CD4-positive, CD25-positive, alpha-beta regulatory T cell (primary cell): Measurements from ENCODE around the gene USP16. TPM values are rescaled to one million over a fixed set of nuclear protein-coding genes. Genes with fewer than 3 reads are reported as not detected.
A peak's percentile ranks its signal among the peaks of the same experiment; 100 is the strongest.

Experiments
- ATAC-seq, 2 donors: fragments of 150-1000 bp; cut with Tn5 transposase; one replicate each; pipeline ENCODE4 v1.10.0; 2021; ENCODE audit warnings: low read depth in 2 of 2, moderate number of reproducible peaks in 2 of 2, moderate library complexity in 1 of 2
- DNase-seq, 3 donors: peaks; one replicate each; pipeline versions ENCODE4 v3.0.0 to v3.0.0-alpha.2; 2012 to 2022; ENCODE audit warnings: mixed read lengths in 1 of 3
- H3K27ac ChIP-seq: one replicate; pipeline ENCODE4 v1.7.0; 2013; ENCODE audit warnings: mild to moderate bottlenecking, low read length; ENCODE audit not compliant: insufficient read depth, poor library complexity, severe bottlenecking
- H3K27me3 ChIP-seq: one replicate; pipeline ENCODE4 v1.7.0; 2013; ENCODE audit warnings: low read length; ENCODE audit not compliant: control insufficient read depth, insufficient read depth
- H3K36me3 ChIP-seq: one replicate; pipeline ENCODE4 v1.7.0; 2013; ENCODE audit warnings: mild to moderate bottlenecking, low read length, moderate library complexity; ENCODE audit not compliant: control insufficient read depth, insufficient read depth
- H3K4me1 ChIP-seq: 2 replicates; pipeline ENCODE4 v1.7.0; 2013; ENCODE audit warnings: mild to moderate bottlenecking, low read length; ENCODE audit not compliant: insufficient read depth, control insufficient read depth, poor library complexity, severe bottlenecking
- H3K4me3 ChIP-seq: one replicate; pipeline ENCODE4 v1.7.0; 2013; ENCODE audit warnings: low read depth, mild to moderate bottlenecking, low read length, moderate library complexity
- H3K9me3 ChIP-seq, 2 experiments: 1 replicate in 1 of 2; 2 replicates in 1 of 2; pipeline ENCODE4 v1.7.0; 2013; ENCODE audit warnings: low read length in 2 of 2, mild to moderate bottlenecking in 1 of 2, moderate library complexity in 1 of 2; ENCODE audit not compliant: control insufficient read depth in 2 of 2
- H3K27ac Mint-ChIP-seq, 3 donors: one replicate each; pipeline ENCODE4 v1.8.0; 2020 to 2022; ENCODE audit warnings: mild to moderate bottlenecking in 3 of 3, mixed read lengths in 3 of 3, moderate library complexity in 2 of 3
- H3K27me3 Mint-ChIP-seq: one replicate; pipeline ENCODE4 v1.8.0; 2022; ENCODE audit warnings: mild to moderate bottlenecking, mixed read lengths
- H3K36me3 Mint-ChIP-seq: one replicate; pipeline ENCODE4 v1.8.0; 2020; ENCODE audit warnings: mixed read lengths
- H3K4me1 Mint-ChIP-seq, 4 donors: one replicate each; pipeline ENCODE4 v1.8.0; 2020 to 2022; ENCODE audit warnings: mixed read lengths in 4 of 4, mild to moderate bottlenecking in 1 of 4
- H3K4me3 Mint-ChIP-seq, 4 donors: one replicate each; pipeline ENCODE4 v1.8.0; 2020 to 2022; ENCODE audit warnings: mild to moderate bottlenecking in 4 of 4, mixed read lengths in 4 of 4, moderate library complexity in 3 of 4
- H3K9me3 Mint-ChIP-seq, 7 donors: one replicate each; pipeline ENCODE4 v1.8.0; 2020 to 2022; ENCODE audit warnings: mixed read lengths in 7 of 7, mild to moderate bottlenecking in 3 of 7, moderate library complexity in 2 of 7
- polyA plus RNA-seq, 4 donors: library from polyadenylated mRNA; unstranded; fragments of 300-500 nt; fragmentation: Illumina TruSeq; gene quantifications; one replicate each; pipeline ENCODE4 v1.2.3, GENCODE V29; 2021
- total RNA-seq: library from RNA; stranded (reverse); gene quantifications from one replicate; pipeline ENCODE4 v1.2.3, GENCODE V29; 2022

Gene USP16
- total and polyA plus RNA-seq, 5 donors from 2014 or later: 22.6 to 72.8 (median 31.3) TPM

DNA sequence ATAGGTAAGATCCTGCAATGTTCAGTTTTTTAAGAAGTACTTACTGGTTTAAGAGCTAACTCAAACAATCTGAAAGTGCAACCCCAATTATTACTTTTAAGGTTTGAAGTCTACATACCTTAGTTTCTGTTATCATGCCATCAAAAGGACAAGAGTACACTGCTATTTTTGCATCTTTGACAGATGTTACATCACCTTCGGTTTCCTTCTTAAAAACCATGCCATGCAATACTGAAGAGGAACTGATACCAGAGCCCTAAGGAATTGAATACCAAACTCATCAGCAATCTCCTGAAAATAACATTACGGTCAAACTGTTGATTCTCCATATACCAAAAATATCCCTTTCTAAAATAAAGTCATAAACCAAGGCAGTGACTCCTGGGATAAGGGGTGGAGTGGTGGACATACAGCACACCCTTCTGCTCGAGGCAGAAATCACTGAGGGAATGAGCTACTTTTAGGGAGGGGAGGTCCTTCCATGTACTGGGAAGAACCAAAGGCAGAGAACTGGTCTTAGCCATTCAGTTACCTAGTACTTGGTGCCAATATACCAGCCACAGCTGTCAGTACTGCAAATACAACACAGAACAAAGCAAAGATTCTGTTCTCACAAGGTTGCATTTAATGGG is 40.5 kb downstream of the USP16 start:
- no peak overlapping the region for H3K27ac Mint-ChIP-seq
- no peak overlapping the region for H3K4me3 Mint-ChIP-seq
- H3K36me3 Mint-ChIP-seq: peaks cover 52% of the 10 kb centered on the region
- H3K4me3 ChIP-seq: no peak overlapping the region
- no peaks in the 10 kb centered on the region for H3K9me3 Mint-ChIP-seq
- no peaks in the 10 kb centered on the region for H3K27me3 ChIP-seq
- no peak overlapping the region for H3K27ac ChIP-seq
- no peaks in the 10 kb centered on the region for H3K4me1 ChIP-seq
- DNase-seq: no peak
- no peaks in the 10 kb centered on the region for H3K27me3 Mint-ChIP-seq
- peaks cover 94% of the 10 kb centered on the region for H3K36me3 ChIP-seq
- H3K9me3 ChIP-seq: no peaks in the 10 kb centered on the region
- no peak for ATAC-seq
- H3K4me1 Mint-ChIP-seq: peaks cover 5 to 19% (median 10%) of the 10 kb centered on the region in 4 donors

DNA sequence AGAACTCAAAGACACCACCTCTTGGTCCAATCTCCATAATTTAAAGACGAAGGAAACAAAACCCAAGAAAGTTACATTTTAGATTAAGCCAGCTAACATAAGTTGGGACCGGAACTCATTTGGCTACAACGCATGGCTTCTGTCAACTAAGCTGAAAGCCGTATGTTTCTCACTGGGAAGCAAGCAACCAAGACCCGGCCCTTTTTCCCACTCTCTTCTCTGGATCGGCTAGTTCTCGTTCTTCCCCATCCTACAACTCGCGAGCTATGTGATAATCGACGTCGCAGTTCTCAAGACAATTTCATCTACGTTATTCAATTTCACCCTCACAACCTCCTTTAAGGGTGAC is 48.4 kb downstream of the USP16 start:
- H3K27ac ChIP-seq: peak overlapping the region; percentile 89
- peaks cover 21% of the 10 kb centered on the region for H3K36me3 ChIP-seq
- H3K9me3 Mint-ChIP-seq: peaks cover 0 to 2% (median 0%) of the 10 kb centered on the region in 7 donors
- no peaks in the 10 kb centered on the region for H3K27me3 ChIP-seq
- H3K36me3 Mint-ChIP-seq: peaks cover 20% of the 10 kb centered on the region
- DNase-seq (no peak), ATAC-seq (no peak)
- no peaks in the 10 kb centered on the region for H3K27me3 Mint-ChIP-seq
- H3K4me3 Mint-ChIP-seq: peak overlapping the region; percentile 98 to 100 (median 99)
- peaks cover 28% of the 10 kb centered on the region for H3K4me1 ChIP-seq
- peak overlapping the region; percentile 61 to 100 (median 100) for H3K27ac Mint-ChIP-seq
- H3K4me1 Mint-ChIP-seq: peaks cover 22 to 69% (median 37%) of the 10 kb centered on the region in 4 donors
- H3K4me3 ChIP-seq: peak overlapping the region; percentile 97
- H3K9me3 ChIP-seq: no peaks in the 10 kb centered on the region

DNA sequence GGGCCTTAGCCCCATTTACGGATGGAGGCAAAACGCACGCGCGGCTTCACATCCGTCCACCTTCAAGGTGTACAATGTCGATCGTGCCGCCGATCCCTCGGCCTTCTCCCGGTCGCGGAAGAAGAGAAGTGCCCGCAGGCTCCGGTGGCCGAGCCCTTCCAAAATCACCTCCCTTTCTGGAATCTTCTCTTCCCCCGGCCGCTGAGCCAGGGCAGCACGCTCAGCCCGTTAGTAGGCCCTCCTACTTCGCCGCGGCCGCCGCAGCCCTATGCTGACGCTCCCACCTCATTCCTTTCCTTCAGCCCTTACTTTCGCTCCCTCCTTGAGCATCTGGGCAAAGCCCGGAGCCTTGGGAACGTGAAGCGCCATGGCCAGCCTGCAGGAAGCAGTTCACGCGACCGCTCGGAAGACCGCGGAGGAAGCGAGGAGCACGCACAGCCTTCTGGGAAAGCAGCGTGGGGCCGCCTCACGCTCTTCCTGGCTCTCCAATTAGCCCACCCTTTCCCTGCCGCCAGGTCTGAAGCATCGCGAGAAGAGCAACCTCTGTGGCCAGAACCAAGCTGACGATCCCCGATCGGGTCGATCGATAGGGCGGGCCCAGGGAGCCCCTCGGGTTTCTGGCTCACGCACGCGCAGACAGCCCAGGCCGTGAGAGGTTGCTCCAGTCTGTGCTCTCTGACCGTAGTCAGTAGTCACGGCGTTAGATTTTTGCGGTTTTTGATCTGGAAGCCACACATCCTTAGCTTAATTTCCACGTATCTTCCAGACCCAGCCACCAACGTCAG is 48.9 kb downstream of the USP16 start, which contains the start of gene CCT8:
Gene CCT8, minus strand, starts transcription at position 427 of the 785 bp plus-strand sequence. Its CDS starts 58 bp downstream, at position 369.
- H3K27ac Mint-ChIP-seq: peak within 1 kb of the TSS; percentile 99 to 100 (median 100)
- H3K4me3 ChIP-seq: peak within 1 kb of the TSS; percentile 97
- peaks cover 0 to 2% (median 0%) of the 10 kb centered on the region in 7 donors for H3K9me3 Mint-ChIP-seq
- H3K4me1 ChIP-seq: peaks cover 32% of the 10 kb centered on the region
- H3K36me3 Mint-ChIP-seq: peaks cover 18% of the 10 kb centered on the region
- peak within 1 kb of the TSS; percentile 89 for H3K27ac ChIP-seq
- ATAC-seq: peak; percentile 92 to 96
- peak; percentile 99 to 100 (median 99) for DNase-seq
- H3K36me3 ChIP-seq: peaks cover 18% of the 10 kb centered on the region
- H3K4me1 Mint-ChIP-seq: peaks cover 22 to 74% (median 37%) of the 10 kb centered on the region in 4 donors
- no peaks in the 10 kb centered on the region for H3K27me3 ChIP-seq
- H3K27me3 Mint-ChIP-seq: no peaks in the 10 kb centered on the region
- peak within 1 kb of the TSS; percentile 98 to 100 (median 99) for H3K4me3 Mint-ChIP-seq
- H3K9me3 ChIP-seq: no peaks in the 10 kb centered on the region

DNA sequence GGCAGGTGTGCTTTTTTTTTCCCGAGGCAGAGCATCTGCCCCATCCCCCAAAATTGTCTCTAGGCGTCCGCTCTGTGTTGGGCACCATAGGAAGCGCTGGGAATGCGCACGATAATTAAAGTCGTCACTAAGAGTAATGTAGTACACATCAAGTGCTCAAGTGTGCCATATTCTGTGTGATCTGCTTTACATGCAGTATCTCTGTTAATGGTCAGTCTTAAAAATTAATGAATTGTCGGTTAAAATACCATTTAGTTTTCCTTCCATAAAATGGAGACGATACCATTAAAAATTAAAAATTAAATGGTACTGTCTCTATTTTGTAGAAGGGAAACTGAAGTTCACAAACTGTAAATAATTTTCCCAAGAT is 49.5 kb downstream of the USP16 start:
- Mint-ChIP-seq H3K9me3 (peaks cover 0 to 2% (median 0%) of the 10 kb centered on the region in 7 donors), H3K4me1 (peaks cover 26 to 79% (median 41%) of the 10 kb centered on the region in 4 donors), H3K36me3 (peaks cover 18% of the 10 kb centered on the region), H3K27ac (peak overlapping the region; percentile 99 to 100 (median 100)), H3K4me3 (peak overlapping the region; percentile 98 to 100 (median 99)), H3K27me3 (no peaks in the 10 kb centered on the region)
- H3K4me3 ChIP-seq: peak overlapping the region; percentile 97
- peaks cover 13% of the 10 kb centered on the region for H3K36me3 ChIP-seq
- H3K4me1 ChIP-seq: peaks cover 38% of the 10 kb centered on the region
- peak overlapping the region; percentile 89 for H3K27ac ChIP-seq
- no peaks in the 10 kb centered on the region for H3K9me3 ChIP-seq
- no peaks in the 10 kb centered on the region for H3K27me3 ChIP-seq
- ATAC-seq (peak; percentile 2 to 3), DNase-seq (no peak)

DNA sequence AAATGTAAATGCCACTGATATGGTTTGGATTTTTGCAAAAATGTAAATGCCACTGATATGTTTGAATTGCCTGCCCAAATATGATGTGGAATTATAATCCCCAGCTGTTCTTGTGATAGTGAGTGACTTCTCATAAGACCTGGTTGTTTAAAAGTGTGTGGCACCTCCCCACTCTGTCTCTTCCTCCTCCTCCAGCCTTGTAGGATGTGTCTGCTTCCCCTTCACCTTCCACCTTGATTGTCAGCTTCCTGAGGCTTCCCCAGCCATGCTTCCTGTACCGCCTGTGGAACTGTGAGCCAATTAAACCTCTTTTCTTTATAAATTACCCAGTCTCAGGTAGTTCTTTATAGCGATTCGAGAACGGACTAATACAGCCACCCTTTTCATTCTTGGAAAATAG is 50.3 kb downstream of the USP16 start:
- no peak overlapping the region for H3K4me3 ChIP-seq
- no peak for DNase-seq
- Mint-ChIP-seq H3K36me3 (peaks cover 14% of the 10 kb centered on the region), H3K27ac (peak overlapping the region in 2 of 3 donors; percentile 38 to 69), H3K27me3 (no peaks in the 10 kb centered on the region), H3K9me3 (peaks cover 0 to 2% (median 0%) of the 10 kb centered on the region in 7 donors), H3K4me3 (peak overlapping the region; percentile 57 to 82 (median 68)), H3K4me1 (peaks cover 27 to 81% (median 42%) of the 10 kb centered on the region in 4 donors)
- peak overlapping the region; percentile 89 for H3K27ac ChIP-seq
- H3K27me3 ChIP-seq: no peaks in the 10 kb centered on the region
- peaks cover 45% of the 10 kb centered on the region for H3K4me1 ChIP-seq
- no peaks in the 10 kb centered on the region for H3K9me3 ChIP-seq
- H3K36me3 ChIP-seq: peaks cover 5% of the 10 kb centered on the region
- ATAC-seq: no peak

DNA sequence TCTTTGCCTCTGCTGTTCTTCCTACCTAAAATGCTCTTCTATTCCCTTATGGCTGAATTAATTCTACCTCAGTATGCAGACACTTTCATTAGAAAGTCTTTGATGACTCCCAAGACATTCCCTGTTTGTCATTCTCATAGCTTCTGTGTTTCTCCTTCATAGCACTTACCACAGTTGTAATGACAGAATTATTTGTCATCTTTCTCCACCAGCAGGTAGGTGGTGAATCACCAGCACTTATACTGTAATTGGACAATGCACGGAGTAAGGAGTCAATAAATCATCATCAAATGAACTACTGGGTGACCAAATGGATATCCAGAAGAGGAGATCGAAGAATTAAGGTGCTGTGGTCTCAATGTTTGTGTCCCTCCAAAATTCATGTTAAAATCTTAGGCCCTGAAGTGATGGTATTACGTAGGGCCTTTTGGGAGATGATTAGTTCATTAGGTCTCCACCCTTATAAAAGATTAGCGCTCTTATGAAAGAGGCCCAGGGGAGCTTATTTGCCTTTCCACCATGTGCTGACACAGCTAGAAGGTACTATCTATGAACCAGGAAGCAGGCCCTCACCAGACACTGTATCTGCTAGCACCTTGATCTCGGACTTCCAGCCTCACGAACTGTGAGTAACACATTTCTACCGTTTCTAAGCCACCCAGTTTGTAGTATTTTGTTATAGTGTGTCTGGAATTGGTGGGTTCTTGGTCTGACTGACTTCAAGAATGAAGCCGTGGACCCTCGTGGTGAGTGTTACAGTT is 51.4 kb downstream of the USP16 start:
- Histone ChIP-seq H3K4me1 (peaks cover 47% of the 10 kb centered on the region), H3K36me3 (no peaks in the 10 kb centered on the region), H3K27me3 (no peaks in the 10 kb centered on the region), H3K27ac (peak overlapping the region; percentile 41), H3K4me3 (no peak overlapping the region), H3K9me3 (no peaks in the 10 kb centered on the region)
- H3K4me1 Mint-ChIP-seq: peaks cover 24 to 82% (median 50%) of the 10 kb centered on the region in 4 donors
- ATAC-seq (no peak), DNase-seq (no peak)
- H3K36me3 Mint-ChIP-seq: peaks cover 12% of the 10 kb centered on the region
- no peaks in the 10 kb centered on the region for H3K27me3 Mint-ChIP-seq
- H3K27ac Mint-ChIP-seq: peak overlapping the region in 1 of 3 donors; percentile 86
- H3K9me3 Mint-ChIP-seq: peaks cover 0 to 2% (median 0%) of the 10 kb centered on the region in 7 donors
- H3K4me3 Mint-ChIP-seq: peak overlapping the region; percentile 28 to 97 (median 79)
